Memory B cell (primary cell): ENCODE data around the gene GREB1.

Experiments
- ATAC-seq: fragments of 150-1000 bp; cut with Tn5 transposase; 2 replicates; pipeline ENCODE4 v1.10.0; 2021; ENCODE audit warnings: low read depth, mild to moderate bottlenecking, moderate library complexity
- DNase-seq, 2 donors: peaks; one replicate each; pipeline ENCODE4 v3.0.0; 2022; ENCODE audit warnings: low spot score in 2 of 2
- H3K27ac Mint-ChIP-seq: one replicate; pipeline ENCODE4 v1.8.0; 2022; ENCODE audit warnings: mild to moderate bottlenecking, moderate library complexity, mixed read lengths
- H3K27me3 Mint-ChIP-seq: one replicate; pipeline ENCODE4 v1.8.0; 2022; ENCODE audit warnings: mixed read lengths
- H3K36me3 Mint-ChIP-seq: one replicate; pipeline ENCODE4 v1.8.0; 2022; ENCODE audit warnings: mild to moderate bottlenecking, mixed read lengths
- H3K4me1 Mint-ChIP-seq: one replicate; pipeline ENCODE4 v1.8.0; 2022; ENCODE audit warnings: mixed read lengths
- H3K4me3 Mint-ChIP-seq: one replicate; pipeline ENCODE4 v1.8.0; 2022; ENCODE audit warnings: mild to moderate bottlenecking, moderate library complexity, mixed read lengths
- H3K9me3 Mint-ChIP-seq: one replicate; pipeline ENCODE4 v1.8.0; 2022; ENCODE audit warnings: mixed read lengths

The GREB1 gene

DNA sequence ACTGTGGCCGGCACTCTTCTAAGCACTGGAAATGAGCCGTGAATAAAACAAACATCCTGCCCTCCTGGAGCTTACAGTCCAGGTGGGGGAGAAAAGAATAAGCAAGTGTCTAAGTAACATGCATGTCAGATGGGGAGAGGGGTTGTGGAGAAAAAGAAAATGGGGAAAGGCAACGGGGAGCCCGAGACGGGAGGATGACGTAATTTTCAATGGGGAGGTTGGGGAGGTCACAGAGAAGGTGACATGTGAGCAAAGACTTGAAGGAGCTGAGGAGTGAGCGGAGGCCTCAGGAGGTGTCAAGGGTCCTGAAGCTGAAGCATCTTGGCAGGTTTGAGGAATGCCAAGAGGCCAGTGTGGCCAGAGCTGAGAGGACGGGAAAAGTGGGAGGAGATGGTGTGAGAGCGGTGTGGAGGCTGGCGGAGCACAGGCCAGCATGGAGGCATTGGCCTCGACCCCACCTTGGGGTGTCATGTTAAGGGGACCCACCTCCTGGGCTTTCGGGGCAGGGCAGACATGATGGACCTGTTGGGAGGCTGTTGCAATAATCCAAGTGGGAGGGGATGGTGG is 151.1 kb downstream of the GREB1 start:
- Mint-ChIP-seq H3K27ac (no peak overlapping the region), H3K4me3 (no peak overlapping the region), H3K9me3 (no peaks in the 10 kb centered on the region), H3K36me3 (no peaks in the 10 kb centered on the region), H3K4me1 (peaks cover 12% of the 10 kb centered on the region), H3K27me3 (peaks cover 10% of the 10 kb centered on the region)
- DNase-seq (no peak), ATAC-seq (no peak)

DNA sequence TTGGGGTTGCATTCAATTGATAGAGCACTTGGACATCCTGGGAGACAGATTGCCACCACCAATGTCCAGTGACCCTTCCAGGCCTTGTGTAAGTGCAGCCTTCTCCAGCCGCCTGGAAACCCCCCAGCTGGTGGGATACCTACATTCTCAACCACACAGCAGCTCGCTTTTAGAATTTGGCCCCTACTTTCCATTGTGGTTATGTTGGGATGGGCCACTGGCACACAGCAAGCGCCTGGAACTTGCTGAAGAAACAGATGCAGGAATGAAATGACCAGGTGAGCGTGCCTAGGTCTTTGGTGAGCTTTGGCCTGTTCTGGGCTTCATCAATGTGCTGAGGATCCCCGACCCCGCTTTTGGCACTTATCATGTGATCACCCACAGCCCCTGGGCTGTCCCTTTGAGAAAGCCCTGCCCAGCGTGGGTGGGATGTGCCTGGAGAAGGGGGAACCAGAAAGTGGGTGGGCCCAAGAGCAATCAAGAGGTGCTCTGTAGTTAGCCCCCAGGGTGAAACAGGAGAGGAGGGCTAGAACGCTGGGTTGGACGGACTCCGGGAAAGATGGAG is 152.1 kb downstream of the GREB1 start:
- H3K4me3 Mint-ChIP-seq, result no peak overlapping the region
- ATAC-seq (no peak), DNase-seq (no peak)
- H3K27ac Mint-ChIP-seq, result no peak overlapping the region
- H3K36me3 Mint-ChIP-seq, result no peaks in the 10 kb centered on the region
- H3K4me1 Mint-ChIP-seq, result peaks cover 12% of the 10 kb centered on the region
- H3K9me3 Mint-ChIP-seq, result no peaks in the 10 kb centered on the region
- H3K27me3 Mint-ChIP-seq, result peaks cover 10% of the 10 kb centered on the region

DNA sequence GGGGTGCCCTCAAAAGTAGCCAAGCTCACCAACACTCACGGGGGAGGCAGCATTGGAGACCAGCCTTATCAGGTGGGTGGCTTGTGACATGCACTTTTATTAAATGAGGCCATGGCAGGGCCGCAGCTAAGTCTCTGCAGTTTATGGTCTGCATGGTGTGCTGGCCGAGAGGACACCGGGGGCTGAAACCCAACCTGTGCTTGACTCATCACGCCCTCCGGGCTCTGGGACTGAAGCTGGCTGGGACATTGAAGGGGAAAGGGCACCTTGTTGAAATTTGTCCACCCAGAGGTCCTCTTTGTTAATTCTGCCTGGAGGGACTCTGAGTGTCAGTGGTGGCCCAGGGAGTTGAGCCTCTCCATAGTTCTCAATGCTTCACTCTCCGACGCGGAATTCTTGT is 153.9 kb downstream of the GREB1 start:
- Mint-ChIP-seq H3K9me3 (no peaks in the 10 kb centered on the region), H3K27me3 (peaks cover 9% of the 10 kb centered on the region), H3K27ac (no peak overlapping the region), H3K4me1 (peaks cover 7% of the 10 kb centered on the region), H3K36me3 (no peaks in the 10 kb centered on the region), H3K4me3 (no peak overlapping the region)
- ATAC-seq (no peak), DNase-seq (no peak)

DNA sequence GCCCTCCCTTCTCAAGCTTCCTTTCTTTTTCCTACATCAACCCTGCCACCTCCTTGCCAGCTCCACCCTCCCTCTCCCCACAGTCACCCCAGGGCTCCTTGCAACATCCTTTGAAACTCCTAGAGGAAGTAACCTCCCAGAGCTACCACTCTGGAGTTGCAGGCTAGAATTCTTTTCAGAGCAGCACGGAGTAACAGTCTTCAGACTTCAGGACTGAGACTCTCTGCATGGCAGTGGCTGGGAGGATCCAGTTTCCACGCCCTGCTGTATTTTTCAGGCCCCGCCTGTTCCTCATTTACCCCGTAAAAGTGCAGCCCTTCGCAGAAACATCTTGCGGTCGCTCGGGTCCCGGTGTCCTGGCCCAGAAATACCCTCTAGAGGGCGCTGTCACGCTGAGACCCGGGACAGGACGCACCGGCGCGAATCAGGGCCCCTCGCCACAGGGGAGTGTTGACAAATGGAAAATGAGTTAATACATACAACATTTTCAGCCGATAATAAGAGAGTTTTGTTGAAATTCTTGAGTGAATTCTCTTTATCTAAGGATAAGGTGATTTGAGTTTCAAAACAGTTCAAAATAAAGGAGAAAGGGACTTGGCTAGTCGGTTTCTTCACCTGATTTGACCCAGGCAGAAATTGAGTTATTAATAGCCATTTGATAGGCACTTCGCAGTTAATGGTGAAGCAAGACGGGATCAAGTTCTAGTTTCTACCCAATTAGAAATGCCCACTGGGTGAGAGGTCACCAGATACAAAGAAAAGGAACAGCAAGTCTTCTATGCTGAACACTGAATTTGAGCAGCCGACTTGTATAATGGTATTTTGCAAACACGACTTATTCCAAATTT is 154.6 kb downstream of the GREB1 start:
- DNase-seq (peak; percentile 81 to 84), ATAC-seq (peak; percentile 92)
- Mint-ChIP-seq H3K27ac (no peak overlapping the region), H3K4me3 (peak overlapping the region; percentile 10), H3K36me3 (no peaks in the 10 kb centered on the region), H3K27me3 (peaks cover 6% of the 10 kb centered on the region), H3K4me1 (peaks cover 10% of the 10 kb centered on the region), H3K9me3 (no peaks in the 10 kb centered on the region)

DNA sequence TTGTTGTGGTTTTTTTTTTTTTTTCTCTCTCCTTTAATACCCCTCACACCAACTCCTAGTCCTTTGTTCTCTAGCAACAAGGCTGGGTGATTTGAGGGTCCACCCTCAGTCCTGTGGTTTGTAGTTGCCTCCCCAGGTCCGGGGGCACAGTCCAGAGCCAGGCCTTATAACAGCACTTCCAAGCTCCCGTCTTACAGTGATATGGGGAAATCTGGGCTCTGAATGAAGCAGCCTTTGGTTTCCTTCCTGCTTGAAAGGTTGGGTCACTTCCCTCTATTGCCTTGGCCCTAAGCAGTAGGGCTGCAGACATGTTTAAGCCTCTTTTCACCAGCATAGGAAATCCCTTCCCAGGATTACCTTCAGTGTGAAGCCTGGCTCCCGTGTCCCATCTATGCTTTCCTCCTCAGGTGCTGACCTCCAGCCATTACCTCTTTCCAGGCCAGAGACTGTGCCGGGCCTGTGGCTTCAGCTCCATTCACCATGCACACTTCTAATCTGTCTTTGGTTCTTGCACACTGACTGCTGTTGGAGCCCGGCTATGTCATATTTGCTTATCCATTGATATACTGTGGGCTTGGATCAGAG is 157.3 kb downstream of the GREB1 start:
- no peak for DNase-seq
- H3K4me1 Mint-ChIP-seq, result peaks cover 10% of the 10 kb centered on the region
- no peak for ATAC-seq
- no peaks in the 10 kb centered on the region for H3K36me3 Mint-ChIP-seq
- no peaks in the 10 kb centered on the region for H3K9me3 Mint-ChIP-seq
- H3K4me3 Mint-ChIP-seq, result no peak overlapping the region
- no peak overlapping the region for H3K27ac Mint-ChIP-seq
- H3K27me3 Mint-ChIP-seq, result peaks cover 1% of the 10 kb centered on the region
